ENCODE measurements around the gene SLC35B3.

GRCh38 chr6:8446391-8446790 is 11.0 kb upstream of the SLC35B3 start:
- TF ChIP-seq GABPA (IDR thresholded peaks at IDR 0.05; ENCODE audit: borderline replicate concordance, insufficient read depth, low read length) = no peak
- TF ChIP-seq CTCF (IDR thresholded peaks at IDR 0.05; ENCODE audit: control extremely low read depth in 1 of 3, insufficient read depth in 1 of 3, low read depth in 1 of 3, low read length in 3 of 3) = no peak

All from H1 (cell line).